ENCODE data around the gene ADAMTS2. TPM values are rescaled to one million over a fixed set of nuclear protein-coding genes. Genes with fewer than 3 reads are reported as not detected.

ADAMTS2 gene
- total and polyA plus RNA-seq, 2 donors (not counting 3 experiments of a cell fraction or from before 2014, with no cell fraction given) = not detected

GRCh38 chr5:179336126-179336870, 9.0 kb downstream of the ADAMTS2 start:
- no TSS peak for BruUV-seq (replicated peaks)
- intact Hi-C loops (cut with micrococcal nuclease) = no loop called here

More at GRCh38 chr5:179336126-179336870, 9.0 kb downstream of the ADAMTS2 start:
- Histone ChIP-seq H3K27ac (ENCODE audit: insufficient read depth, low read depth, low read length) (no peak overlapping the region), H2AFZ (ENCODE audit: low read depth, low read length) (no peak overlapping the region), H3K9ac (replicated peaks; ENCODE audit: extremely low read depth, insufficient read depth, low read length) (no peak overlapping the region), H3K9me3 (replicated peaks; ENCODE audit: control insufficient read depth, insufficient read depth, low read length) (no peaks in the 10 kb centered on the region), H3K27me3 (ENCODE audit: control insufficient read depth in 2 of 2, insufficient read depth in 2 of 2, low read length in 2 of 2) (no peaks in the 10 kb centered on the region), H3K79me2 (ENCODE audit: control insufficient read depth, insufficient read depth, low read length) (no peaks in the 10 kb centered on the region), H3K4me1 (ENCODE audit: control insufficient read depth, extremely low read depth, insufficient read depth, low read length) (no peaks in the 10 kb centered on the region), H3K4me2 (ENCODE audit: insufficient read depth, low read length) (no peak overlapping the region), H3K36me3 (ENCODE audit: control insufficient read depth in 2 of 2, extremely low read depth in 1 of 2, insufficient read depth in 2 of 2, low read length in 2 of 2) (no peaks in the 10 kb centered on the region), H3K4me3 (replicated peaks in 1 of 3; ENCODE audit: insufficient read depth in 1 of 3, low read depth in 1 of 3, low read length in 3 of 3) (no peak overlapping the region), H4K20me1 (replicated peaks; ENCODE audit: control insufficient read depth, extremely low read depth, insufficient read depth, low read length) (no peaks in the 10 kb centered on the region), H3K9me1 (replicated peaks; ENCODE audit: control insufficient read depth, extremely low read depth, insufficient read depth, low read length) (no peaks in the 10 kb centered on the region)
- FAIRE-seq (no peak), DNase-seq (ENCODE audit: low read depth, low spot score) (no peak)
- POLR2A ChIA-PET = no interaction called here
- TF ChIP-seq FOS (IDR thresholded peaks at IDR 0.05; ENCODE audit: borderline replicate concordance, insufficient read depth, low read length) = no peak
- no peak for TF ChIP-seq MYC (IDR thresholded peaks at IDR 0.05; ENCODE audit: low read depth, low read length)
- no peak for TF ChIP-seq EZH2 (IDR thresholded peaks at IDR 0.05; ENCODE audit: borderline replicate concordance, low read depth, low read length, severe bottlenecking)
- no peak for TF ChIP-seq POLR2A (IDR thresholded peaks at IDR 0.05; ENCODE audit: low read depth, low read length)
- no peak for TF ChIP-seq GATA2 (IDR thresholded peaks at IDR 0.05; ENCODE audit: insufficient read depth, insufficient read length, low read depth, low read length)
- TF ChIP-seq POLR2AphosphoS5 (IDR thresholded peaks at IDR 0.05; ENCODE audit: insufficient read depth, low read depth, low read length) = no peak
- no peak for TF ChIP-seq MAX (IDR thresholded peaks at IDR 0.05; ENCODE audit: insufficient read depth, insufficient read length)
- no peak for TF ChIP-seq JUN (IDR thresholded peaks at IDR 0.05; ENCODE audit: borderline replicate concordance, insufficient read depth, insufficient read length, low read depth)
- TF ChIP-seq CTCF (IDR thresholded peaks at IDR 0.05; ENCODE audit: extremely low read depth in 1 of 2, insufficient read depth in 1 of 2, low read depth in 1 of 2, low read length in 2 of 2) = no peak
- dilution Hi-C loops (cut with MboI; ENCODE audit: extremely low pct_ligation_motif_present, low sequenced_read_pairs) = no loop called here
- CTCF ChIA-PET = no interaction called here
